ENCODE measurements around the gene CACNA2D3.

The CACNA2D3 gene

GRCh38 chr3:54120657-54121413 lies 1.5 kb upstream of the CACNA2D3 start:
- DNase-seq (ENCODE audit: low read depth in 1 of 2, low spot score in 1 of 2), result no peak
- in situ Hi-C loops (cut with HindIII; ENCODE audit: low pct_unique_long_range_greater_than_20kb, low sequenced_read_pairs), result no loop called here
- TF ChIP-seq JUND (IDR thresholded peaks at IDR 0.05; ENCODE audit: low read depth), result no peak

- no peak for DNase-seq (ENCODE audit: low read depth in 1 of 2, low spot score in 1 of 2)
- no peak for TF ChIP-seq JUND (IDR thresholded peaks at IDR 0.05; ENCODE audit: low read depth)
These were observed 683 bp upstream of the CACNA2D3 start for GRCh38 chr3:54121414-54122323.

DNA sequence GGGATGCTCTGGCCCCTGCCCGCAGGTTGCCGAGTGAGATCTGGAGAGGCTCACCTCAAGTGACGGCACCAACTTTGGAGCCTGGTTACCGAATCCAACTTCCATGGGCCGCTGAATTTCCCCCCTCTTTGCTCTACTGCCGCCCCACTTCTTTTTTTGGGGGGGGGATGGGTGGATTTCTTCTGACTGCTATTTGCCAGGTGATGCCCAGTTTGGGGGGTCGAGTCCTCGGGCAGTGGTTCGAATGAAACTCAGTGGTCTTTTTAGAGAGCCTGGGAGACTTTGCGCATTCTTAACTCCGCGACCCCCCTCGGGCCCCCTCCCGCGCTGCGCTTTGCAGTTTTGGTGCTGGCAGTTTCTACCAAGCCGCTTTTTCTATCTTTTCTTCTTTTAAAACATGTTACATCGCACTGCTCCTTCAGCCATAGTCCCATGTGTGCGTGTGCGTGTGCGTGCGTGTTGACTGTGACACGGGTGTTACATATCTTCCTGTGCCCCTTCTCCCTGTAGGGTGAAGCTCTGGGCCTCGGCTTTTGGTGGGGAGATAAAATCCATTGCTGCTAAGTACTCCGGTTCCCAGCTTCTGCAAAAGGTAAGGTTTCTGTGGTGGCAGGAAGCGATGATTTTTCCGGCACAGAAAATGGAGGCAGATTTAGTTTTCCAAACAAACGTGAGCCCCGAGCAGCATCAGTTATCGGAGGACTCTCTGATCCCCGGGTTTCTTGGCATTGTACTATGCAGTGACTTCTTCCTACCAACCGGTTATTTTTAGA lies 837 bp downstream of the CACNA2D3 start:
- no peak for TF ChIP-seq JUND (IDR thresholded peaks at IDR 0.05; ENCODE audit: low read depth)
- no peak for DNase-seq (ENCODE audit: low read depth in 1 of 2, low spot score in 1 of 2)
- in situ Hi-C loops (cut with HindIII; ENCODE audit: low pct_unique_long_range_greater_than_20kb, low sequenced_read_pairs), result no loop called here

More at GRCh38 chr3:54121414-54122323, 683 bp upstream of the CACNA2D3 start:
- in situ Hi-C loops (cut with HindIII; ENCODE audit: low pct_unique_long_range_greater_than_20kb, low sequenced_read_pairs), result no loop called here

- TF ChIP-seq JUND (IDR thresholded peaks at IDR 0.05; ENCODE audit: low read depth), result no peak
- no peak for DNase-seq (ENCODE audit: low read depth in 1 of 2, low spot score in 1 of 2)
- in situ Hi-C loops (cut with HindIII; ENCODE audit: low pct_unique_long_range_greater_than_20kb, low sequenced_read_pairs), result no loop called here
These were observed 1.4 kb downstream of the CACNA2D3 start for GRCh38 chr3:54123776-54124196.

DNA sequence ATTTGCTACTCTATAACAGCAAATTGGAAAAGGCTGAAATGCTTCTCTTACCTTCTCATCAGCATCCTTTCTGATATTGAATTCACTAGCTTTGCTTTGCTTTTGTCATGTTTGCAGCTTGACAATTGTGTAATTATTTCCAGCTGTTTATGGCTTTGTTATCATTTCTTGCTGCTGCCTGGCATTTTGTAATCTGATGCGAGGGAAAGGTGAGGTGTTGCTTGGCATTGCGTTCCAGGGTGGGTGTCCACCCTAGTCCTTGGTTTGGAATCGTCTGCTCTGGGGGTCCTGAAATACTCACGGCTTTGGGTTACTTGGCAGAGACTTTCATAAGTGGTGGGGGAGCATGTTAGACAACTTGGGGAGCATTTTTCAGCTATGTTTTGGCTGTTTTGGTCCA lies 2.9 kb downstream of the CACNA2D3 start:
- in situ Hi-C loops (cut with HindIII; ENCODE audit: low pct_unique_long_range_greater_than_20kb, low sequenced_read_pairs), result no loop called here
- no peak for DNase-seq (ENCODE audit: low read depth in 1 of 2, low spot score in 1 of 2)
- no peak for TF ChIP-seq JUND (IDR thresholded peaks at IDR 0.05; ENCODE audit: low read depth)

- in situ Hi-C loops (cut with HindIII; ENCODE audit: low pct_unique_long_range_greater_than_20kb, low sequenced_read_pairs), result no loop called here
- no peak for TF ChIP-seq JUND (IDR thresholded peaks at IDR 0.05; ENCODE audit: low read depth)
- no peak for DNase-seq (ENCODE audit: low read depth in 1 of 2, low spot score in 1 of 2)
These were observed 4.2 kb downstream of the CACNA2D3 start for GRCh38 chr3:54126551-54126950.

DNA sequence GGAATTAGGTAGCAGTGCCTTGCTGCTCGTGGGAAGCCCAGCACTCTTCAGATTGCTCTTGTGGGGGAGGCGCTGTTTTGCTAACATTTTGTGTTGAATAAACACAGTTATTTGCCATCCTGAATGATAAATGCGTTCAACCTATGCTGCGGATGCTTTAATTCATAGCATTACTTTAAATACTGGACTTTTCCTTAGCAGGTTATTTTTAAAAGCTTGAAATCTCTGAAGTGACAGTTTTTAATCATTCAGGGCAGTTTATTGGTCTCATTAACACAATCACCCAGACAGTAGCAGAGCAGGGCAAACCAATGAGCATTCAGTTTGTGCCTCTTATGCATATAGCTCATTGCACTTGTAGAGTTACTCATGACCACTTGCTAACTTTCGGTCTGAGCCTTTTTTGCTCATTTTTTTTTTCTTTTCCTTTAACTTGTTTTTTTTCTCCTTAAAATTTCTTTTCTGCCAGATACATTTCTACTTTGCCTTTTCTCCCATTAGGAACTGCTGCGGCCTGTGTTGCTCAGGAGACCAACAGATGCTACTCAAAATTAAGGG lies 5.2 kb downstream of the CACNA2D3 start:
- in situ Hi-C loops (cut with HindIII; ENCODE audit: low pct_unique_long_range_greater_than_20kb, low sequenced_read_pairs), result no loop called here
- DNase-seq (ENCODE audit: low read depth in 1 of 2, low spot score in 1 of 2), result no peak
- TF ChIP-seq JUND (IDR thresholded peaks at IDR 0.05; ENCODE audit: low read depth), result no peak

DNA sequence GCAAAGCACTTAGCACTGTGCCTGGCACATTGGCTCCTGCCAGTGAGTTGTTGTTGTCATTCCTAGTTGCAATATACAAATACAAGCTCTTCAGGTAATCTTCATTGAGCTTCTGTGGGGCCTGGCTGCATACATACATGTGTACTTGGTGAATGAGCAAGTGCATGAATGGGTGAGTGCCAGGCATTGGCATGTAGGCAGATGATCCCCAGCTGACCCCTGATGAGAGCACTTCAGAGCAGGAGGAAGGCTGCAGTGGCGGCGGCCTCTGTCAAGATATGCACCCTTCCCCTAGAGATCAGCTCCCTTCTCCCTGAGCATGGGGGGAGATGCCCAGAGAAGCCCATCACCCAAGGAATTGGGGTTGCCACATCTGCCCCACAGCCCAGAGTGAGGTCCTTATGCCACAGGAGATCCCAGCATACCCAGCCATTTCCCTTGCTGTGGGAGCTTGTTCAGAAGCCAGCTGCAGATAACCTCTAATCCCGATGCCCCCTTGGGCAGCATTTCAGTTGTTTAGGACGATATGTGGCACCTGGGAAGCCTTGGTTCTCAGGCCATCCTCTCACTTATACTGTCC lies 8.8 kb downstream of the CACNA2D3 start:
- no peak for TF ChIP-seq JUND (IDR thresholded peaks at IDR 0.05; ENCODE audit: low read depth)
- no peak for DNase-seq (ENCODE audit: low read depth in 1 of 2, low spot score in 1 of 2)
- in situ Hi-C loops (cut with HindIII; ENCODE audit: low pct_unique_long_range_greater_than_20kb, low sequenced_read_pairs), result no loop called here

GRCh38 chr3:54131890-54132289 lies 9.5 kb downstream of the CACNA2D3 start:
- in situ Hi-C loops (cut with HindIII; ENCODE audit: low pct_unique_long_range_greater_than_20kb, low sequenced_read_pairs), result no loop called here
- no peak for TF ChIP-seq JUND (IDR thresholded peaks at IDR 0.05; ENCODE audit: low read depth)
- no peak for DNase-seq (ENCODE audit: low read depth in 1 of 2, low spot score in 1 of 2)

- DNase-seq (ENCODE audit: low read depth in 1 of 2, low spot score in 1 of 2), result no peak
- no peak for TF ChIP-seq JUND (IDR thresholded peaks at IDR 0.05; ENCODE audit: low read depth)
- in situ Hi-C loops (cut with HindIII; ENCODE audit: low pct_unique_long_range_greater_than_20kb, low sequenced_read_pairs), result no loop called here
These were observed 10.3 kb downstream of the CACNA2D3 start for GRCh38 chr3:54132685-54133084.

- no peak for DNase-seq (ENCODE audit: low read depth in 1 of 2, low spot score in 1 of 2)
- no peak for TF ChIP-seq JUND (IDR thresholded peaks at IDR 0.05; ENCODE audit: low read depth)
- in situ Hi-C loops (cut with HindIII; ENCODE audit: low pct_unique_long_range_greater_than_20kb, low sequenced_read_pairs), result no loop called here
These were observed 10.8 kb downstream of the CACNA2D3 start for GRCh38 chr3:54133196-54133595.

- DNase-seq (ENCODE audit: low read depth in 1 of 2, low spot score in 1 of 2), result no peak
- no peak for TF ChIP-seq JUND (IDR thresholded peaks at IDR 0.05; ENCODE audit: low read depth)
- in situ Hi-C loops (cut with HindIII; ENCODE audit: low pct_unique_long_range_greater_than_20kb, low sequenced_read_pairs), result no loop called here
These were observed 11.8 kb downstream of the CACNA2D3 start for GRCh38 chr3:54134155-54134554.

Data from T47D (cell line).